ENCODE results near the gene SLC35F5.

GRCh38 chr2:113679457-113679856 lies 77.0 kb downstream of the SLC35F5 start:
- TF ChIP-seq, protein P1, sequence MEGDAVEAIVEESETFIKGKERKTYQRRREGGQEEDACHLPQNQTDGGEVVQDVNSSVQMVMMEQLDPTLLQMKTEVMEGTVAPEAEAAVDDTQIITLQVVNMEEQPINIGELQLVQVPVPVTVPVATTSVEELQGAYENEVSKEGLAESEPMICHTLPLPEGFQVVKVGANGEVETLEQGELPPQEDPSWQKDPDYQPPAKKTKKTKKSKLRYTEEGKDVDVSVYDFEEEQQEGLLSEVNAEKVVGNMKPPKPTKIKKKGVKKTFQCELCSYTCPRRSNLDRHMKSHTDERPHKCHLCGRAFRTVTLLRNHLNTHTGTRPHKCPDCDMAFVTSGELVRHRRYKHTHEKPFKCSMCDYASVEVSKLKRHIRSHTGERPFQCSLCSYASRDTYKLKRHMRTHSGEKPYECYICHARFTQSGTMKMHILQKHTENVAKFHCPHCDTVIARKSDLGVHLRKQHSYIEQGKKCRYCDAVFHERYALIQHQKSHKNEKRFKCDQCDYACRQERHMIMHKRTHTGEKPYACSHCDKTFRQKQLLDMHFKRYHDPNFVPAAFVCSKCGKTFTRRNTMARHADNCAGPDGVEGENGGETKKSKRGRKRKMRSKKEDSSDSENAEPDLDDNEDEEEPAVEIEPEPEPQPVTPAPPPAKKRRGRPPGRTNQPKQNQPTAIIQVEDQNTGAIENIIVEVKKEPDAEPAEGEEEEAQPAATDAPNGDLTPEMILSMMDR (IDR thresholded peaks at IDR 0.05; ENCODE audit: poor library complexity, severe bottlenecking): no peak
- TF ChIP-seq, protein P2, sequence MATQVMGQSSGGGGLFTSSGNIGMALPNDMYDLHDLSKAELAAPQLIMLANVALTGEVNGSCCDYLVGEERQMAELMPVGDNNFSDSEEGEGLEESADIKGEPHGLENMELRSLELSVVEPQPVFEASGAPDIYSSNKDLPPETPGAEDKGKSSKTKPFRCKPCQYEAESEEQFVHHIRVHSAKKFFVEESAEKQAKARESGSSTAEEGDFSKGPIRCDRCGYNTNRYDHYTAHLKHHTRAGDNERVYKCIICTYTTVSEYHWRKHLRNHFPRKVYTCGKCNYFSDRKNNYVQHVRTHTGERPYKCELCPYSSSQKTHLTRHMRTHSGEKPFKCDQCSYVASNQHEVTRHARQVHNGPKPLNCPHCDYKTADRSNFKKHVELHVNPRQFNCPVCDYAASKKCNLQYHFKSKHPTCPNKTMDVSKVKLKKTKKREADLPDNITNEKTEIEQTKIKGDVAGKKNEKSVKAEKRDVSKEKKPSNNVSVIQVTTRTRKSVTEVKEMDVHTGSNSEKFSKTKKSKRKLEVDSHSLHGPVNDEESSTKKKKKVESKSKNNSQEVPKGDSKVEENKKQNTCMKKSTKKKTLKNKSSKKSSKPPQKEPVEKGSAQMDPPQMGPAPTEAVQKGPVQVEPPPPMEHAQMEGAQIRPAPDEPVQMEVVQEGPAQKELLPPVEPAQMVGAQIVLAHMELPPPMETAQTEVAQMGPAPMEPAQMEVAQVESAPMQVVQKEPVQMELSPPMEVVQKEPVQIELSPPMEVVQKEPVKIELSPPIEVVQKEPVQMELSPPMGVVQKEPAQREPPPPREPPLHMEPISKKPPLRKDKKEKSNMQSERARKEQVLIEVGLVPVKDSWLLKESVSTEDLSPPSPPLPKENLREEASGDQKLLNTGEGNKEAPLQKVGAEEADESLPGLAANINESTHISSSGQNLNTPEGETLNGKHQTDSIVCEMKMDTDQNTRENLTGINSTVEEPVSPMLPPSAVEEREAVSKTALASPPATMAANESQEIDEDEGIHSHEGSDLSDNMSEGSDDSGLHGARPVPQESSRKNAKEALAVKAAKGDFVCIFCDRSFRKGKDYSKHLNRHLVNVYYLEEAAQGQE (IDR thresholded peaks at IDR 0.05; ENCODE audit: borderline replicate concordance): no peak
- TF ChIP-seq EZH2 (IDR thresholded peaks at IDR 0.05; ENCODE audit: borderline replicate concordance, insufficient read depth, low read length, poor library complexity, severe bottlenecking): no peak
- no peak for TF ChIP-seq RAD21 (conservative IDR thresholded peaks at IDR 0.05)
- TF ChIP-seq POLR2AphosphoS5 (IDR thresholded peaks at IDR 0.05): no peak

All from neural cell (in vitro differentiated cells).